GM19043 (cell line): ENCODE data around the gene PACRG.

Source experiments
- ATAC-seq: cut with Tn5 transposase; IDR thresholded peaks from one replicate; pipeline ENCODE4 v1.9.1; 2021; ENCODE audit warnings: low read depth; ENCODE audit not compliant: unreplicated experiment

Gene PACRG

DNA sequence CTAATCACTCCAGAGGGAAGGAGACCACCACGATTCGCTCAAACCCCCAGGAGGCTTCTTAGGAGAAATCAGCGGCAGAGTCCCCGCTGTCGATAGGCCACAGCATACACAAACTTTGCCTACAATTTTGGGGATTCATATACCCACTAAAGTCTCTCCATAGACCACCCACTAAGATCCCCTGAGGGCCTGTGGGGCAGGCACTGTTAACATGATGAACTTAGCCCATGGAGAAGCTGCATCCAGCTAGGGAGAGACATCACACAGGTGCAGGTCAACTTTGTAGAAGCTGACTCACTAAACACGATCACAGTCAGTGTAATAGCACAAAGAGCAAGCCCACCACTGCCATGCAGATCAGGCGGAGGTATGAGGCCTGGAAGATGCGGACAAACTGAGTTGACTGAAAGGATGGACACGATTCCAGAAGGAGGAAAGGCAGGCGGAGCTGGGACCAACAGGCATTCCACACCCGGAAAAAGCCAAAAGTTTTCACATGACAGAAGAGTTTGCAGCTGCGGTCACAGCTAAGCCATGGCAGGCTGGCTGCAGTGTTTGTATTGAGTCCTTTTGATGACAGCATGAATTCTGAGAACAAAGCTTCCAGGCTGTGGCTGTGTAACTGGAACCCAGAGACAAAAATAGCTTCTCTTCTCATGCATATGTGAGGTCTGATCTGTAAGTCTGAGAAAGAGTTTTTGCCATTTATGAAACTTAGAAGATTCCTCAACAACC is 611.1 kb downstream of the PACRG start:
- no peak for ATAC-seq

GRCh38 chr6:163339466-163339865 is 611.7 kb downstream of the PACRG start:
- ATAC-seq: no peak

- no peak for ATAC-seq
Measured at GRCh38 chr6:163340201-163340887, 612.6 kb downstream of the PACRG start.

- ATAC-seq: no peak
Measured at GRCh38 chr6:163341224-163342061, 613.7 kb downstream of the PACRG start.

- no peak for ATAC-seq
Measured at GRCh38 chr6:163342571-163343539, 615.1 kb downstream of the PACRG start.

GRCh38 chr6:163343609-163344008 is 615.8 kb downstream of the PACRG start:
- ATAC-seq: no peak

- ATAC-seq: no peak
Measured at GRCh38 chr6:163344411-163344810, 616.6 kb downstream of the PACRG start.

- ATAC-seq: no peak
Measured at GRCh38 chr6:163345931-163346330, 618.2 kb downstream of the PACRG start.

DNA sequence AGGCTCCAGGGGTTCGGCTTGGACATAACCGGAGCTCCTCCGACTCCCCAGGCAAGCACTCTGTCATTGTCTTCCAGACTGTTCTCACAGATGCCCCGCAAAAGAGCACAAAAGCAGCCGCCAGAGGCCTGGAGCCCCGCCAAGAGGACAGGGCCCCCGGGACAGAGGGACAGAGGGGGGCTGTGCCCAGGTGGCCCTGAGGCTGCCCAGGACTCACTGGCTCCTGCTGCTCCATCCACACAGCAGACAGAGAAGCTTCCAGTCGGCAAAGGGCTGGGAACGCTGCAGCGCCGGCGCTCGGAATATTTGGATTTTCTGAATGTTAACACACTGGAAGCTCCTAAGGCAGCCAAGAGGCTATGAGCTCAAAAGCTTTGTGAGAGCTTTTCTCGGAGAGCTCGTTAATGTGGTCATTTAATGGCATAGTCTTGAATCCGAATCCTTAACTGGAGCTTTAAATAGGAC is 618.8 kb downstream of the PACRG start:
- no peak for ATAC-seq

DNA sequence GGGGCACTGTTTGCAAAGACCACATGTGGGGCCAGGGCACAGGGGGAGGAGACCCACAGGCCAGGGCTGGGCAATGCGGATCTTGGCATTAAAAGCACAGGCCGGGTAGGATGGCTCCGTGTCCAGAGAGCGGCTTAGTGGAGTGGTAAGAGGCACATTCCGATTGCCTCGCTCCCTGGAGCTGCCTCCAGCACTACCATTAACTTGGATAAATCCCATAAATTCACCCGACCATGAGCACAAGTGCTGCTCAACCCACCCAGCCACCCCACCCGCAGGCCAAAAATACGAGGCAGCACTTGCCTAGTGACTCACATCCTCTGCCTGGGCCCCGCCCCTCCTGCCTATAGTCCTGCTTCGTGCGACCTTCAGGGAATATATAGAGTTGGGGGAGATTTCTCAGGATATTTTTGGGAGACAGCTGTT is 619.3 kb downstream of the PACRG start:
- no peak for ATAC-seq

DNA sequence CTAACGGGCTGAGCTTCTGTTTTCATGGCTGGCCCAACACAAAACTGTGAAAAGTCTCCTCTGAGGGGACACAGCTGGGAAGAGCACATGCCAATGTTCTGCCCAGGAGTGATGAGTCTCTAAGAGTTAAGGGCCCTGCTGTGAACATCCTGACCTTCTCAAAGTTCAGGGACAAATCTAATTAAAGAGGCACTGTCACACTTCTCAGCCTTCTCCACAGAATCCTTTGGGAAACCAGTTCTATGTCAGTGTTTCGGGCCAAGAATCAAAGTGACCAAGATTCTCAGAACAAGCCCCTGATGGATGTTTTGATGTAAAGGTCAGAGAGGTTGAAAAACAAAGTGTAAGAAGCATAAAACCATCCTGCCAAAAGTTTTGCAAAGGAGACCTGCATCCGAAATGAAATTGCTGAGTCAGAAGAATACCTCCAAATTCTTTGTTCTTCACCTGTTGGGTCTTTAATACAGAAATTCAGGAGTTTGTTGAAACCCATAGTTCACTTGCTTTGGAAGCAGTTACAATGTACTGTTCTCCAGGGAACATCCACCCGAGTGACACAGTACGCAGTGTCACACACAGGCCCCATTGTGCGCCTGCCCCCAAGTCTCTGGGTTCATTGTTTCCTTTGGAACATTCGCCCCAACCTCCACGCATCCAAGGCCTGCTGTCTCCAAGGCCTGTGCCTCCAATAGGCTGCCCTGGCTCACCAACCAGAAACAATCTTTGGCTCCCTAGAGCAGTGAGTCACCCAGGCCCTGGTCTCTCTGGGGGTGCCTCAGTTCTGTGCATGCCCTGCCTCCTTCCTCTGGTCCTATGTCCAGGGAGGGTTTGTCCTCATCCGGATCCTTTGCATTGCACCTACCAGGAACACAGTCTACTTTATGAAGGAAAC is 621.3 kb downstream of the PACRG start:
- no peak for ATAC-seq

GRCh38 chr6:163349696-163350095 is 621.9 kb downstream of the PACRG start:
- no peak for ATAC-seq

- ATAC-seq: no peak
Measured at GRCh38 chr6:163351013-163351412, 623.2 kb downstream of the PACRG start.

DNA sequence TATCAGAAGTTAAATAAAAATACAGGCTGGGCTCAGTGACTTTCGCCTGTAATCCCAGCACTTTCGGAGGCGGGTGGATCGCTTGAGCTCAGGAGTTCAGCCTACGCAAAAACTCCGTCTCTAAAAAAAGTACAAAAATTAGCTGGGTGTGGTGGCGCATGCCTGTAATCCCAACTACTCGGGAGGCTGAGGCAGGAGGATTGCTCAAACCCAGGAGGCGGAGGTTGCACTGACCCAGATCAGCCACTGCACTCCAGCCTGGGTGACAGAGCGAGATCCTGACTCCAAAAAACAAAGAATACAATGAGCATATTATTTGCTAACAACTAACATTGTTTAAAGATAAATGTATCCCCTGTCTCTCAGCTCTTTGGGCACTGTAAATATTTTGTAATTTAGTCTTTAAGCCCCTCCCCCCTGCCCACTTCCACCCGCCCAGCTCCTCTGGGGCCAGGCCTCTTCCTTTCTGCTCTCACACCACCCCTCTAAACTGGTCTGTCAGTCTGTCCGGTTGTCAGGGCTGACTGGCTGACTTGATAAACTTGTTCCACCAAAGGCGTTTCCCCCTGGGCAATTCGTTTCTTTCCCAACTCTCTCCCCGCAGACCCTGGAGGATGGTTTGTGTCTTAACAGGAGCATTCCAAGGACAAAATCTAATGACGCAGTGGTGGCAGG is 624.4 kb downstream of the PACRG start:
- no peak for ATAC-seq

DNA sequence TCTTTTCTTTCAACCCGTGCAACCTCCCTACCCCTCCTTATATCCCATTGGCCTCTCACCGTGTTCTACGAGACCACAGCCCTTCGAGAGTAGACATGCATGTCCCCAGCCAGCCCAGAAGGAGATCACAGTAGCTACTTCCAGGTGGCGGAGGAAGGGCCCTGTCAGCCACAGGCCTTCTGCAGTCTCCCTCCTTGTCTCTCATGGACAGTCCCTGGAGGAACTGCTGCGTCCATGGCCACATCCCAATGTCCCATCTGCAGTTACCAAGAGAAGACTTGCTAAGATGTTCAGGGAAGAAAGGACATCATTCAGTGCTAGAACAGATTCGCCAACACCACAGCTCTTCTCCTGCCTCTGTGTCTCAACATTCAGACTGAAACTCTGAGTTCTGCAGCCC is 625.2 kb downstream of the PACRG start:
- no peak for ATAC-seq

DNA sequence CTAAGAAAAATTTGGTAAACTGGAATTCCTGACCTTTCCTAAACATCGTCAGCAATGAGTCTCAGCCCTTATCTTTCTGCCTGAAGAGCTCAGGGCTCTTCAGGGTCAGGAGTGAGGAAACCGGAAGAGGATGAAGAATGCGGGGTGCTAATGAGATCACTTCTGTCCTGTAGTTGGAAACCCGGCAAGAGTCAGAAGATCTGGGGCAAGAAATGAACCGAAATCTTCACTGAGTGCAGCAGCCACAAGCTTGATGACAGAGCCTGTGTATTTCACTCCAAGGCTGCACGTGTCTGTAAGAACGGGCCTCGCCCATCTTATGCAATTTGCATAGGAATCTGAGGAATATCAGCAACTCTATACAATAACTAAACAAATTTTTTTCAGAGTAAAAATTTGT is 626.3 kb downstream of the PACRG start:
- no peak for ATAC-seq

- peak; percentile 73 for ATAC-seq
Measured at GRCh38 chr6:163354761-163355425, 627.1 kb downstream of the PACRG start.

GRCh38 chr6:163355426-163355991 is 627.7 kb downstream of the PACRG start:
- ATAC-seq: peak; percentile 43
